HG02588 (cell line): ENCODE data around the gene PPAN.

Experiments used
- ATAC-seq: cut with Tn5 transposase; IDR thresholded peaks from one replicate; pipeline ENCODE4 v1.9.1; 2021; ENCODE audit warnings: mild to moderate bottlenecking, moderate library complexity; ENCODE audit not compliant: unreplicated experiment

The PPAN gene

GRCh38 chr19:10106100-10106936 lies at the start of gene PPAN:
Gene PPAN, plus strand, starts transcription at chr19:10106362. Its CDS starts 33 bp downstream, at chr19:10106395.
- ATAC-seq, result peak; percentile 47

DNA sequence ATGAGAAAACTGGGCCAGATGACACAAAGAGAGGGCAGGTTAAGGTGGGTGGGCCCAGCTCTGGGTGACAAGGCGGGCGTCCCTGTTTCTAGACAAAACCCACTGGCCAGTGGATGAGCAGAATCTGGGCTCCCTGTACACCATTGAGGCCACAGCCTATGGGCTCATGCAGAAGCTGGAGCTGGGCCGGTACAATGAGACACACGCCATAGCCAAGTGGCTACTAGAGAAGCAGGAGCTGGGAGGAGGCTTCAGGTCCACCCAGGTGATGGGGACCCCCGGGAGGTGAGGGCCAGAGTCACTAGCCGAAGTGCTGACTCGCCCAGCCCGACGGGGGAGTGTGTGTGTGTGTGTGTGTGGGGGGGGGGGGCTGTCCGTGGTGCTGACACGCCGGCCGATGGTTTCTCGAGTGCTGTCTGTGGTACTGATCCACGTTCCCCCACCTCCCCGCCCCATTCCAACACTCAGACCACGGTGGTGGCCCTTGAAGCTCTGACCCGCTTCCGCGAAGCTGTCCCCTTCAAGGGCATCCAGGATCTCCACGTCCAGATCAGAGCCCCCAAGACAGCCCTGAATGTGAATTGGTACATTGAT lies 44.3 kb upstream of the PPAN start:
- ATAC-seq, result no peak

DNA sequence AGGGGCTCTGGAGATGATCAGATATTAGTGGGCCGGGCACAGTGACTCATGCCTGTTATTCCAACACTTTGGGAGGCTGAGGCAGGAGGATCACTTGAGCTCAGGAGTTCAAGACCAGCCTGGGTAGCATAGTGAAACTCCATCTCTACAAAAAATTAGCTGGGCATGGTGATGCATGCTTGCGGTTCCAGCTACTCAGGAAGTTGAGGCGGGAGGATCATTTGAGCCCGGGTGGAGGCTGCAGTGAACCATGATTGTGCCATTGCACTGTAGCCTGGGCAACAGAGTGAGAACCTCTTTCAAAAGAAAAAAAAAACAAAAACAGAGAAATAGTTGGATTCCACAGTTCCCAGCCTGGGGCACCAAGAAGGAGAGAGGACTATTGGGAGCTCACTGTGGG lies 38.0 kb upstream of the PPAN start:
- ATAC-seq, result no peak

DNA sequence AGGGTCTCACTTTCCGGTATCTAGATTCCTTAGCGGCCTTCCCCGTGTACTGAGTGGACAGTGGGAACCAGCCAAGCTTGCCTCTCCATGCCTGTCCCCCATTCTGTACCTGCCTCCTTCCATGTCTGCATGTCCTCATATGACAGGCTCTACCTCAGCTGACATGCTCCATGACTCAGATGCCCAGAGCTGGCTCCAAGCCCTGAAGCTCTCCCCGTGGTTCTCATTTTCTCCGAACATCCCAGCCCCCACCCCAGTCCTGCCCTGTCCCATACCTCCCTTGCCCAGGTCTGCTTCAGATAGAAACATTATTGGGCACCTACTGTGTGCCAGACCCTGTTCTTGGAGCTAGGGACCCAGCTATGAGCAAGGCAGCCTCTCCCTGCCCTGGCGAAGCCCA lies 37.1 kb upstream of the PPAN start:
- no peak for ATAC-seq

- no peak for ATAC-seq
These were observed 35.3 kb upstream of the PPAN start for GRCh38 chr19:10070730-10071446.

DNA sequence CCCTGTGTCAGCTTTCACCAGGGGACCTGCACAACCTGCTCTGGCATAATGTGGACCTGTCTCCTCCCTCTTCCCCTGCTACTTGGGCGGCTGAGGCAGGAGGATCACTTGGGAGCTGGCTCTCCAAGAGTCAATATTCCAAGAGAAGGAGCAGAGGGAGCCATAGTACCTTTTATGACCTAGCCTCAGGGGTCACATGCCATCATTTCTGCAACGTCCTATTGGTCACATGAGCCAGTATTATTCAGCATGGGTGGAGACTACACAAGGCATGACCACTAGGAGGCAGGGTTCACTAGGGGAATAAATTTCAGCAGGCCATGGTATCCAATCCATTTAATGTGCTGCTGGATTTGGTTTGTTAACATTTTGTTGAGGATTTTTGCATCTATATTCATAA lies 32.0 kb upstream of the PPAN start:
- ATAC-seq, result no peak

- no peak for ATAC-seq
These were observed 29.6 kb upstream of the PPAN start for GRCh38 chr19:10076535-10076934.

GRCh38 chr19:10078329-10078728 lies 27.8 kb upstream of the PPAN start:
- ATAC-seq, result no peak

DNA sequence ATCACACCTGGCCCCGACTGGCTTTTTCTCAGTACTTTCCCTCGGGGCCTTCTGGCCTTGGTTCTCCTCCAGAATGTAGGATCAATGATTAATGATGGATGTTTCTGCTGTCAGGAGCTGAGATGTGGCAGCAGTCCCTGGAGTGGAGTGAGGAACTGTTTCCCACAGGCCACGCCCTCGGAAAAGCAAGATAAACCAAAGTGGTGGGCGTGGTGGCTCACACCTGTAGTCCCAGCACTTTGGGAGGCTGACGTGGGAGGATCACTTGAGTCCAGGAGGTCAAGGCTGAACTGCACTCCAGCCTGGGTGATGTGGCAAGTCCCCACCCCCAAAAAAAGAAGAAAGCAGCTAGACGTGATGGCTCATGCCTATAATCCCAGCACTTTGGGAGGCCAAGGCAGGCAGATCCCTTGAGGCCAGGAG lies 27.1 kb upstream of the PPAN start:
- ATAC-seq, result no peak

- ATAC-seq, result no peak
These were observed 22.3 kb upstream of the PPAN start for GRCh38 chr19:10083911-10084310.

DNA sequence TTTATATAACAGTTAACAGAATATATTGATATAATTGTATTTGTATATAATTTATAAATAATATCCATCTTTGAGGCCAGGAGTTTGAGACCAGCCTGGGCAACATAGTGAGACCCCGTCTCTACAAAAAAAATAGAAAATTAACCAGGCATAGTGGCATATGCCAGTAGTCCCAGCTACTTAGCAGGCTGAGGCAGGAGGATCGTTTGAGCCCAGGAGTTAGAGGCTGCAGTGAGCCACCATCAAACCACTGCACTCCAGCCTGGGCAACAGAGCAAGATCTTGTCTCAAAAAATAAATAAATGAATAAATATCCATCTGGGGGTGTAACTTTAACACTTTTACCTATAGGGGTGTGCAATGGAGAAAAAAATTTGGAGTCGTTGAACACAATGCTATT lies 21.4 kb upstream of the PPAN start:
- no peak for ATAC-seq

GRCh38 chr19:10085641-10086590 lies 20.2 kb upstream of the PPAN start, which contains the start of gene SHFL:
Gene SHFL, plus strand, starts transcription at chr19:10086317. Its CDS starts 111 bp downstream, at chr19:10086428.
- peak; percentile 87 for ATAC-seq

GRCh38 chr19:10086591-10087192 lies 19.5 kb upstream of the PPAN start:
- no peak for ATAC-seq

- ATAC-seq, result no peak
These were observed 18.7 kb upstream of the PPAN start for GRCh38 chr19:10087296-10088061.

DNA sequence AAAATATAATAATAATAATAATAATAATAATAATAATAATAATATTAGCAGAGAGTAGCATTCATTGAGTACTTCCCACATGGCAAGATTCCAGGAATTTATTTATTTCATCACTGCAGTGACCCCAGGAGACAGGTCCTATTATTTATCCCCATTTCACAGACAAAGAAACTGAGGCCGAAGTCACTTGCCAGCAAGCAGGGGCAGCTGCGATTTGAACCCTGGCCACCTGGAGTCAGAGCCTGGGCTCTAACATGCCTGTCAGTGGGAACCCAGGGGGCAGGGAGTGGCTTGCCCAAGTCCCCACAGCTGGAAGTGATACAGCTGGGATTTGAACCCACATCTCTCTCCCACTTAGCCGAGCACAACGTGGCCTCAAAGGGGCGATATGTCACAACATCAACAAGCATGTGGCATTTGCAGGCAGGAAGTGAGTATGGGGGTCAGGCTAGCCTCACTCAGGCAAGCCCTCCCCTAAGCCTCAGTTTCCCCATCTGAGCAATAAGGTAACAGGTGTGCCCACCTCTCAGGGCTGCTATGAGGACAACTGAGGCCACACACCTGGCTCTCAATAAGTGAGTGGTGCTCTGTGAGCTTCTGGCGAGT lies 17.1 kb upstream of the PPAN start:
- no peak for ATAC-seq

DNA sequence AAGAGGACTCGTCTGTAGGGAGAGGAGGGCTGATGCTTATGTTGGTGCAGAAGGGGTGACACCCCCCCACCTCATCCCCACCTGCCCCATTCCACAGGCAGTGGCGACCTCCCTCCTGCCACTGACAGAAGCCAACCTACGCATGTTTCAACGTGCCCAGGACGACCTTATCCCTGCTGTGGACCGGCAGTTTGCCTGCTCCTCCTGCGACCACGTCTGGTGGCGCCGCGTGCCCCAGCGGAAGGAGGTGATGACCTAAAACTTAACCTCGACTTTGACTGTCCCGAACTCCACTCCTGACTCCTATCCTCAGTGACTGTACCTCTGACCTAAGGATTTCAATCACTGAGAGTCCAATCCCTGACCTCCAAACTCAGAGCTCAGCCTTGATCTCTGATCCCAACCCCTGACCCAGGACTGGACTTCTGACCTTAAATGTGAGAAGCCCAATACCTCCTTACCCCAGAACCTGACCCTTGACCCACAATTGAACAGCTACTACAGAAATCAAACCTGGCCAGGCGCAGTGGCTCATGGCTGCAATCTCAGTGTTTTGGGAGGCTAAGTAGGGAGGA lies 16.3 kb upstream of the PPAN start:
- no peak for ATAC-seq

- ATAC-seq, result no peak
These were observed 14.8 kb upstream of the PPAN start for GRCh38 chr19:10091370-10091687.

DNA sequence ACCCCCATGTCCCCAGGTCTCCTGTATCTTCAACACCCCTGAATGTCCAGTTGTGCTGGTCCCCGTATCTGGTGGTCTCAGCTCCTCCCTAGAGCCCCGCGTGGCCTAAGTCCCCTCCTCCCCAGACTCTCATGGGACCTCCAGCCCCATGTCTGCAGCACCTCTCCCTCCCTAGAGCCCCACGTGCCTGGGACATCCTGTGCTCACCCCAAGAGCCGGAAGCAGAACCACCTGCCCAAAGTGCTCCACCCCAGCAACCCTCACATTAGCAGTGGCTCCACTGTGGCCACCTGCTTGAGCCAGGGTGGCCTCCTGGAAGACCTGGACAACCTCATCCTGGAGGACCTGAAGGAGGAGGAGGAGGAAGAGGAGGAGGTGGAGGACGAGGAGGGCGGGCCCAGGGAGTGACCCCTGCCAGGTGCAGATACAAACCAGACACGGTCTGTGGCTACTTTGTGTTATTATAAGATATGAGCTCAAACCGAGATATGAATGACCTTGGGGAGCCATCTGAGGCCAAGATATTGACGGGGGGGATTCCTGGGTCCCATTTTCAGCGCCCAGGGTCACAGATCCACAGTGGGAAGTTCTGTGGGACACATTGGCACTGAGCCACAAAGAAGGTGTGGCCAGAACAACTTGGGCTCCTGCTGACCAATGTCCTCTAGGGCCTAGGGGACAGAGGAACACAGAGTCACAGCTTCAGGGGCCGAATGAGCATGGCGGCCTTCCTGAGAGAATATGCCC lies 14.1 kb upstream of the PPAN start:
- ATAC-seq, result no peak
